Measurements from ENCODE around the gene ERCC6L2.

ERCC6L2 gene

DNA sequence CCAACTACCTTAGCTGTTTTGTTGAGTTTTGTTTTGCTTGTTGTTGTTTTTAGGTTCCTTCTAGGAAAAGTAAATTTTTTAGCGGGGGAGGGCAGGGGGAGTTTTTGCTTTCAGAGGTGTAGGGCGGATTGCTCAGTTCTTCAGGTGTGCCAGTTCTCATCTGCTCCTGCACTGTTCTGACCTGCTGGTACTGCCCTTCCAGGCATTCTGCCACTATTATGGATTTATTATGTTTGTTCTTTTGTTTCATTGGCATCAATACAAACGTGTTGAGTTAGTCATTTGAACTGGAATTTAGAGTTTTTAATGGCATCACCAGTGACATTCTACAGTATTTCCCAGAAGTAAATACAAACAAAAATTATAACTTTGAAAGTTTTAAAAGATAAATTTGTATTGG, 26.0 kb downstream of the ERCC6L2 start:
- DNase-seq (ENCODE audit: low read depth, low spot score): no peak
- ChIA-PET CTCF (no interaction called here), POLR2A (no interaction called here)
- TF ChIP-seq, protein P1, sequence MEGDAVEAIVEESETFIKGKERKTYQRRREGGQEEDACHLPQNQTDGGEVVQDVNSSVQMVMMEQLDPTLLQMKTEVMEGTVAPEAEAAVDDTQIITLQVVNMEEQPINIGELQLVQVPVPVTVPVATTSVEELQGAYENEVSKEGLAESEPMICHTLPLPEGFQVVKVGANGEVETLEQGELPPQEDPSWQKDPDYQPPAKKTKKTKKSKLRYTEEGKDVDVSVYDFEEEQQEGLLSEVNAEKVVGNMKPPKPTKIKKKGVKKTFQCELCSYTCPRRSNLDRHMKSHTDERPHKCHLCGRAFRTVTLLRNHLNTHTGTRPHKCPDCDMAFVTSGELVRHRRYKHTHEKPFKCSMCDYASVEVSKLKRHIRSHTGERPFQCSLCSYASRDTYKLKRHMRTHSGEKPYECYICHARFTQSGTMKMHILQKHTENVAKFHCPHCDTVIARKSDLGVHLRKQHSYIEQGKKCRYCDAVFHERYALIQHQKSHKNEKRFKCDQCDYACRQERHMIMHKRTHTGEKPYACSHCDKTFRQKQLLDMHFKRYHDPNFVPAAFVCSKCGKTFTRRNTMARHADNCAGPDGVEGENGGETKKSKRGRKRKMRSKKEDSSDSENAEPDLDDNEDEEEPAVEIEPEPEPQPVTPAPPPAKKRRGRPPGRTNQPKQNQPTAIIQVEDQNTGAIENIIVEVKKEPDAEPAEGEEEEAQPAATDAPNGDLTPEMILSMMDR (IDR thresholded peaks at IDR 0.05; ENCODE audit: insufficient read depth, low read length, missing control alignments): no peak
- H3K4me3 ChIP-seq (ENCODE audit: low read depth, low read length): no peak overlapping the region

DNA sequence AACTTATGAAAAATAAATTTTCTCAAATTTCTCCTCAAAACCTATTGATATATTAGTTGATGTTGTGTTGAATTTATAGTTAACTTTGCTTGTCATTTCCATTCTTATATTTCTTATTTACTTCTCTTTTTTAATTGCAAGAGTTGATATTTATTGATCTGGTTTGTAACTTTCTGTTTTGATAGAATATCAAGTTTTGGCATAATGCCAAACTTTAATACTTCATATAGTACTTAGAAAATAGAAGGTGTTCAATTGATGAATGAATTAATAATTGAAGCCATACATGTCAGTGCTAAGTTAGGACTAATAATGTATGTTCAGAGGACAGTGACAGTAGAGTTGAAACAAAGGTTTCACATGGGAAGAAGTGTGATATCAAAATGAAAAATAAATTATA, 27.9 kb downstream of the ERCC6L2 start:
- ChIA-PET CTCF (no interaction called here), POLR2A (no interaction called here)
- TF ChIP-seq, protein P1 (IDR thresholded peaks at IDR 0.05; ENCODE audit: insufficient read depth, low read length, missing control alignments): no peak
- no peak for DNase-seq (ENCODE audit: low read depth, low spot score)
- no peak overlapping the region for H3K4me3 ChIP-seq (ENCODE audit: low read depth, low read length)

DNA sequence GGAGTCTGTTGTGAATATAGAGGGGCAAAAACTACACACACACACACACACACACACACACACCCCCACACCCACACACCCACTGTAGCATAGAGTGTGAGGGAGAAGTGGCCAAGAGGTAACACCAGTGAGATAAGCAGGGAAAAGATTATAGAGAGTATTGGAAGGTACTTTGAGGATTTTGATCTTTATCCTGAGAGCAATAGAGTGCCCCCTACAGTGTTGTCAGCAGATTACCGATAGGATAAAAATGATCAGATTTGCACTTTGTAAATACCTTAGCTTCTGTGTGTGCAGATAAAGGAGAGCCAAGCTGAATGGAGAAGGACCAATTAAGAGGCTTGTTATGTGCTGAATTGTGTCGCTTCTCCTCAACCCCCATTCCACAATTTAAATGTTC, 32.3 kb downstream of the ERCC6L2 start:
- ChIA-PET POLR2A (no interaction called here), CTCF (no interaction called here)
- H3K4me3 ChIP-seq (ENCODE audit: low read depth, low read length): no peak overlapping the region
- DNase-seq (ENCODE audit: low read depth, low spot score): no peak
- TF ChIP-seq, protein P1 (IDR thresholded peaks at IDR 0.05; ENCODE audit: insufficient read depth, low read length, missing control alignments): no peak

DNA sequence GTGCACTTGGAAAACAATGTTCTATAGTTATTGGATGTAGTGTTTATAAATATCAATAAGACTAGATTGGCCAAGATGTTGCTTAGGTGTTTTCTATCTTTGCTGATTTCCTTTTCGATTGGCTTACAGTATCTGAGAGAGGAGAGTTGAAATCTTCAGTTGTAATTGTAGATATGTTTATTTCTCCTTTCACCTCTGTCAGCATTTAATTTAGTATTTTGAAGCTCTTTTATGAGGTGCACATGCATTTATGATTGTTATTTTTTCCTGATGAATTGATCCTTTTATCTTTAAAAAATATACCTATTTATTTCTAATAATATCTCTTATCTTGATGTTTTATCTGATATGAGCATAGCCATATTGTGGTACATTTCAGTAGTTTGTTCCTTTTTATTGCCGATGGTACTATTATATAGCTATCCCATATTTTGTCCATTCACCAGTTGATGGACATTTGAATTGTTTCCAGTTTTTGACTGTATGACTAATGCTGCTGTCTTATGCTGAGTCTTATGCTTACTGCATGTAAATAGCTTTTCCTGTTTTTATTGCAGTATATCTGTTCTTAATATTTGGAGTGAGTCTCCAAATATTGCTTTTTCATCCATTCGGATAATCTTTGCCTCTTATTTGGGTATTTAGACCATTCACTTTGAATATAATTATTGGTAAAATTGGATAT, 34.7 kb downstream of the ERCC6L2 start:
- no peak overlapping the region for H3K4me3 ChIP-seq (ENCODE audit: low read depth, low read length)
- DNase-seq (ENCODE audit: low read depth, low spot score): no peak
- ChIA-PET POLR2A (no interaction called here), CTCF (interaction anchor here (0.6 kb wide), 1 partner anchor 24 kb away, joined by 3 read pairs; no protein-coding TSS in a partner anchor)
- TF ChIP-seq, protein P1 (IDR thresholded peaks at IDR 0.05; ENCODE audit: insufficient read depth, low read length, missing control alignments): no peak

DNA sequence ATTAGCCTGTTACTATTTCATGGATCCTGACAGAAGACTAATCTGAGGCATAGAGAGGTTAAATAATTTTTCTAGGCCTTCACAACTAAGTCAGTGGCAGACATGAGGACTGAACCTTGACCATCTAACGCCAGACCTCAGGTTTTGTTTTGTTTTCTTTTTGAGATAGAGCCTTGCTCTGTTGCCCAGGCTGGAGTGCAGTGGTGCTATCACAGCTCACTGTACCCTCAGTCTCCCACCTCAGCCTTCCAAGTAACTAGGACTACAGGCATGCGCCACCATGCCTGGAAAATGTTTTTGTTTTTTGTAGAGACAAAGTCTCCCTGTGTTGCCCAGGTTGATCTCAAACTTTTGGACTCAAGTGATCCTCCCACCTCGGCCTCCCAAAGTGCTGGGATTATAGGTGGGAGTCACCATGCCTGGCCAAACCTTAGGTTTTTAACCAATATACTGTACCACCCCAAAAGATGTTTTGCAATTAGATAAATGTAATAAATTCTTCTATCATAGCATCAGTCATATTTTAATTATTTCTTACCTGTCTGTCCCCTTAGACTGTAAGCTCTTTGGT, 35.4 kb downstream of the ERCC6L2 start:
- CTCF ChIA-PET: interaction anchor here (0.8 kb wide), 1 partner anchor 10 kb away, joined by 3 read pairs; no protein-coding TSS in a partner anchor
- POLR2A ChIA-PET: no interaction called here
- TF ChIP-seq, protein P1 (IDR thresholded peaks at IDR 0.05; ENCODE audit: insufficient read depth, low read length, missing control alignments): no peak
- H3K4me3 ChIP-seq (ENCODE audit: low read depth, low read length): no peak overlapping the region
- no peak for DNase-seq (ENCODE audit: low read depth, low spot score)

DNA sequence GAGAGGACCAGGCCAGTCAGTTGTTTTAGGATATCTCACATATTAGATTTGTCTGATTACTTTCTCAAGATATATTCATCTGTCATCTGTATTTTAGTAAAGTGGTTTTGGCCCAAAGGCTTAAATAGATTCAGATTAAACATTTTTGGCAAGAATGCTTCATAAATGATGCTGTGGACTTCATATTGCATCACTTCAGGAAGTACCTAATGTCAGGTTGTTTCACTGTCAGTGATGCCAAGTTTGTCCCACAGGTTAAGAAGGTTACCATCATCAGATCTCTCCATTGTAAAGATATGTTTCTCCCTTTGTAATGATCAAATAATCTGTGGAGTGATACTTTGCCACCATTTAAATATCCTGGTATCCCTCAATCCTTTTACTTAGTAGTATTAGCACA, 37.3 kb downstream of the ERCC6L2 start:
- no peak for DNase-seq (ENCODE audit: low read depth, low spot score)
- H3K4me3 ChIP-seq (ENCODE audit: low read depth, low read length): no peak overlapping the region
- CTCF ChIA-PET: no interaction called here
- POLR2A ChIA-PET: no interaction called here
- TF ChIP-seq, protein P1 (IDR thresholded peaks at IDR 0.05; ENCODE audit: insufficient read depth, low read length, missing control alignments): no peak

Data from AG04449 (cell line).